Gastroesophageal sphincter (tissue), 4 donors: ENCODE data around the gene BLOC1S6. TPM values are rescaled to one million over a fixed set of nuclear protein-coding genes. Genes with fewer than 3 reads are reported as not detected.

Experiments
- ATAC-seq: fragments of 150-250 bp; one replicate; pipeline ENCODE4 v1.9.1; 2016; ENCODE audit warnings: mild to moderate bottlenecking, moderate library complexity
- H3K27ac ChIP-seq, 4 donors: fragments of 200-600 bp; sonication (generic) in 3 of 4; 1 replicate in 3 of 4; 2 replicates in 1 of 4; pipeline ENCODE4 v1.5.1; 2016 to 2019
- H3K27me3 ChIP-seq: fragments of 200-600 bp; sonication (generic); one replicate; pipeline ENCODE4 v1.5.1; 2019
- H3K36me3 ChIP-seq, 2 donors: fragments of 200-600 bp; sonication (generic); one replicate each; pipeline ENCODE4 v1.5.1; 2019; ENCODE audit warnings: control low read depth in 1 of 2
- H3K4me1 ChIP-seq, 3 donors: fragments of 200-600 bp; sonication (generic); 1 replicate in 2 of 3; 2 replicates in 1 of 3; pipeline ENCODE4 v1.5.1; 2016 to 2019; ENCODE audit warnings: control low read depth in 2 of 3
- H3K4me3 ChIP-seq, 2 donors: fragments of 200-600 bp; sonication (generic); one replicate each; pipeline ENCODE4 v1.5.1; 2019; ENCODE audit warnings: mild to moderate bottlenecking in 1 of 2, moderate library complexity in 1 of 2
- H3K9me3 ChIP-seq, 3 donors: fragments of 200-600 bp; sonication (generic); one replicate each; pipeline ENCODE4 v1.5.1; 2017 to 2019; ENCODE audit warnings: control low read depth in 2 of 3
- EP300 ChIP-seq: sonication (generic); formaldehyde crosslinking; IDR thresholded peaks from one replicate; pipeline ENCODE4 v1.6.1; 2017; ENCODE audit warnings: antibody characterized with exemption, mild to moderate bottlenecking
- POLR2A ChIP-seq, 2 donors: fragments of 450-650 bp; IDR thresholded peaks; one replicate each; pipeline ENCODE4 v1.6.1; 2017; ENCODE audit warnings: antibody characterized with exemption in 2 of 2, mild to moderate bottlenecking in 2 of 2, moderate library complexity in 1 of 2
- POLR2AphosphoS5 ChIP-seq: sonication (generic); formaldehyde crosslinking; IDR thresholded peaks from one replicate; pipeline ENCODE4 v1.6.1; 2017; ENCODE audit warnings: antibody characterized with exemption
- WGBS, 2 donors: methylation state at CpG; one replicate each; pipeline ENCODE4 v1.1.5; 2018; ENCODE audit warnings: low coverage in 1 of 2; 5-methylcytosine and 5-hydroxymethylcytosine counted together
- total RNA-seq, 4 donors: library from RNA; depleted of rRNA; stranded (reverse); fragments of >200 nt; gene quantifications; one replicate each; pipeline ENCODE4 v1.1.0, GENCODE V29; 2016
- TF ChIP-seq, protein P1 (sequence below), 4 experiments: fragments of 200-600 bp in 2 of 4; fragments of 450-650 bp in 2 of 4; sonication (generic) in 1 of 4; IDR thresholded peaks; one replicate each; pipeline ENCODE4 v1.5.1; 2017 to 2019; ENCODE audit warnings: antibody characterized with exemption in 4 of 4, mild to moderate bottlenecking in 2 of 4, moderate library complexity in 2 of 4

BLOC1S6 gene
- total RNA-seq, 4 donors from 2014 or later = 43.7 to 87.8 (median 54.3) TPM

DNA sequence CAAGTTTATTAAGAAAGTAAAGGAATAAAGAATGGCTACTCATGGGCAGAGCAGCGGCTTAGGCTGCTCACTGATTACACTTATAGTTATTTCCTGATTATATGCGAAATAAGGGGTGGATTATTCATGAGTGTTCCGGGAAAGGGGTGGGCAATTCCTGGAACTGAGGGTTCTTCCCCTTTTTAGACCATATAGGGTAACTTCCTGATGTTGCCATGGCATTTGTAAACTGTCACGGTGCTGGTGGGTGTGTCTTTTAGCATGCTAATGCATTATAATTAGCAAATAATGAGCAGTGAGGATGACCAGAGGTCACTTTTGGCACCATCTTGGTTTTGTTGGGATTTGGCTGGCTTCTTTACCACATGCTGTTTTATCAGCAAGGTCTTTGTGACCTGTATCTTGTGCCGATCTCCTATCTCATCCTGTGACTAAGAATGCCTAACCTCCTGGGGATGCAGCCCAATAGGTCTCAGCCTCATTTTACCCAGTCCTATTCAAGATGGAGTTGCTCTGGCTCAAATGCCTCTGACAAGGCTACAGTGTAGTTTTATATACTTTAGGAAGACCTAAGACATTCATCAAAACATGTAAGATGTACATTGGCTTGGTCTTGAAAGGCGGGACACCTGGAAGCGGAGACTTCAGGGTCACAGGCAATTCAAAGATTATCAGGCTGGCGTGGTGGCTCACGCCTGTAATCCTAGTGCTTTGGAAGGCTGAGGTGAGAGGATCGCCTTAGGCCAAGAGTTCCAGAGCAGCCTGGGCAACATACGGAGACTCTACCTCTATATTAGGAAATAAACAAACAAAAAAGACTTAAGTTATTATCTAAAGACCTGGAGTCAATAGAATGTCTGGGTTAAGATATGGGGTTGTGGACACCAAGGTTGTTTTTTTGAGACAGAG, 3.2 kb upstream of the BLOC1S6 start:
- WGBS, 2 donors = 88 to 90% methylated on average over 3 to 7 of the region's 11 CpGs
- Histone ChIP-seq H3K4me3 (no peak overlapping the region), H3K9me3 (no peaks in the 10 kb centered on the region), H3K27ac (no peak overlapping the region), H3K4me1 (peaks cover 10 to 37% (median 18%) of the 10 kb centered on the region in 3 donors), H3K36me3 (no peaks in the 10 kb centered on the region), H3K27me3 (no peaks in the 10 kb centered on the region)
- ATAC-seq = no peak
- no peak for TF ChIP-seq POLR2AphosphoS5
- TF ChIP-seq EP300 = no peak
- TF ChIP-seq, protein P1, sequence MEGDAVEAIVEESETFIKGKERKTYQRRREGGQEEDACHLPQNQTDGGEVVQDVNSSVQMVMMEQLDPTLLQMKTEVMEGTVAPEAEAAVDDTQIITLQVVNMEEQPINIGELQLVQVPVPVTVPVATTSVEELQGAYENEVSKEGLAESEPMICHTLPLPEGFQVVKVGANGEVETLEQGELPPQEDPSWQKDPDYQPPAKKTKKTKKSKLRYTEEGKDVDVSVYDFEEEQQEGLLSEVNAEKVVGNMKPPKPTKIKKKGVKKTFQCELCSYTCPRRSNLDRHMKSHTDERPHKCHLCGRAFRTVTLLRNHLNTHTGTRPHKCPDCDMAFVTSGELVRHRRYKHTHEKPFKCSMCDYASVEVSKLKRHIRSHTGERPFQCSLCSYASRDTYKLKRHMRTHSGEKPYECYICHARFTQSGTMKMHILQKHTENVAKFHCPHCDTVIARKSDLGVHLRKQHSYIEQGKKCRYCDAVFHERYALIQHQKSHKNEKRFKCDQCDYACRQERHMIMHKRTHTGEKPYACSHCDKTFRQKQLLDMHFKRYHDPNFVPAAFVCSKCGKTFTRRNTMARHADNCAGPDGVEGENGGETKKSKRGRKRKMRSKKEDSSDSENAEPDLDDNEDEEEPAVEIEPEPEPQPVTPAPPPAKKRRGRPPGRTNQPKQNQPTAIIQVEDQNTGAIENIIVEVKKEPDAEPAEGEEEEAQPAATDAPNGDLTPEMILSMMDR (IDR thresholded peaks at IDR 0.05) = no peak

GRCh38 chr15:45585069-45585791, 1.9 kb upstream of the BLOC1S6 start:
- Histone ChIP-seq H3K9me3 (no peaks in the 10 kb centered on the region), H3K4me1 (peaks cover 14 to 39% (median 26%) of the 10 kb centered on the region in 3 donors), H3K36me3 (no peaks in the 10 kb centered on the region), H3K4me3 (no peak overlapping the region), H3K27ac (no peak overlapping the region), H3K27me3 (no peaks in the 10 kb centered on the region)
- 43 to 50% methylated on average over 1 to 3 of the region's 7 CpGs for WGBS, 2 donors
- TF ChIP-seq EP300 = no peak
- TF ChIP-seq, protein P1 (IDR thresholded peaks at IDR 0.05) = no peak
- no peak for TF ChIP-seq POLR2A (IDR thresholded peaks at IDR 0.05)
- TF ChIP-seq POLR2AphosphoS5 = no peak
- ATAC-seq = no peak

GRCh38 chr15:45586125-45586524, 1.1 kb upstream of the BLOC1S6 start:
- no peaks in the 10 kb centered on the region for H3K27me3 ChIP-seq
- no peak for ATAC-seq
- TF ChIP-seq, protein P1 (IDR thresholded peaks at IDR 0.05) = no peak
- TF ChIP-seq EP300 (no peak), POLR2A (IDR thresholded peaks at IDR 0.05) (no peak), POLR2AphosphoS5 (no peak)
- H3K9me3 ChIP-seq = no peaks in the 10 kb centered on the region
- H3K4me3 ChIP-seq = peak overlapping the region; percentile 63 to 76
- no peaks in the 10 kb centered on the region for H3K36me3 ChIP-seq
- 57 to 71% methylated on average over 2 to 3 of the region's 3 CpGs for WGBS, 2 donors
- H3K27ac ChIP-seq = peak overlapping the region; percentile 92 to 97 (median 96)
- peaks cover 14 to 47% (median 30%) of the 10 kb centered on the region in 3 donors for H3K4me1 ChIP-seq

DNA sequence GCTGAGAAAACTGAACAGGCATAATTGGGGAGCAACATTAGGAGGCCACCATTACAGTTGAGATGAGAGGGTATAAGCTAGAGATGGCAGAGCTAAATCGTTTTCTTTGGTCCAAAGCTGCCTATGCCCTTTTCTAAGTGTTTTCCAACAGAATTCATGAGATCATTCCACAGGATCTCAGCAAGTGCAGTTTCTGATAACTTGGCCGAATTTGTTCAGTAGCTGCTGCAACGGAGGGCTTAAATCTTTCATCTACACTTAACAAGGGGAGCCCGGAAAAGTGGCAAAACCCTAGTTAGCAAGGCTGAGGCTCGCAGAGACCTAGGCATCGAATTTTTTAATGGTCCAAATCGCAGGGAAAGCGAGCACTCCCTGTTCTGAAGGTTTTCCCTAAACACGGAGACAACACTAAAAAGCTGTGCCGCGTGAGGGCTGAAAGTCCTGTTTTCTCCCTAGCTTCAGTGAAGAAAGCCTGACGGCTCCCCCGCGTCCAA, 531 bp upstream of the BLOC1S6 start:
- no peak for TF ChIP-seq POLR2A (IDR thresholded peaks at IDR 0.05)
- no peak for TF ChIP-seq EP300
- TF ChIP-seq POLR2AphosphoS5 = no peak
- TF ChIP-seq, protein P1 (IDR thresholded peaks at IDR 0.05) = no peak
- H3K27ac ChIP-seq = peak overlapping the region; percentile 92 to 97 (median 96)
- H3K4me1 ChIP-seq = peaks cover 14 to 52% (median 30%) of the 10 kb centered on the region in 3 donors
- H3K27me3 ChIP-seq = no peaks in the 10 kb centered on the region
- peak overlapping the region; percentile 63 to 76 for H3K4me3 ChIP-seq
- H3K9me3 ChIP-seq = no peaks in the 10 kb centered on the region
- no peak for ATAC-seq
- no peaks in the 10 kb centered on the region for H3K36me3 ChIP-seq
- WGBS, 2 donors = 3 to 7% methylated on average over 3 to 14 of the region's 14 CpGs
